Neural cell (in vitro differentiated cells): ENCODE data around the gene PTPN3. TPM values are rescaled to one million over a fixed set of nuclear protein-coding genes. Genes with fewer than 3 reads are reported as not detected.

ENCODE experiments used
- H2AFZ ChIP-seq: fragments of 200-600, 300-800 bp; sonication (generic), shearing (Covaris generic); 2 replicates; pipeline ENCODE4 v1.6.0; 2014; ENCODE audit warnings: low read depth, mild to moderate bottlenecking, antibody characterized with exemption, low read length, moderate library complexity
- H3F3A ChIP-seq: fragments of 200-600 bp; shearing (Covaris generic); 2 replicates; pipeline ENCODE4 v1.6.1; 2016; ENCODE audit warnings: mild to moderate bottlenecking, moderate library complexity, mixed read lengths, antibody characterized with exemption, low read length; ENCODE audit not compliant: insufficient read depth, poor library complexity, severe bottlenecking
- H3K27ac ChIP-seq: fragments of 200-600, 300-800 bp; sonication (generic), shearing (Covaris generic); 2 replicates; pipeline ENCODE4 v1.5.1; 2014; ENCODE audit warnings: mild to moderate bottlenecking, low read length, moderate library complexity
- H3K27me3 ChIP-seq: fragments of 300-800, 200-600 bp; sonication (generic), shearing (Covaris generic); 2 replicates; pipeline ENCODE4 v1.6.0; 2014; ENCODE audit warnings: mild to moderate bottlenecking, low read depth, low read length, moderate library complexity; ENCODE audit not compliant: insufficient read depth
- H3K36me3 ChIP-seq: fragments of 300-800, 200-600 bp; sonication (generic), shearing (Covaris generic); 2 replicates; pipeline ENCODE4 v1.5.1; 2014; ENCODE audit warnings: mild to moderate bottlenecking, antibody characterized with exemption, low read length, moderate library complexity; ENCODE audit not compliant: insufficient read depth
- H3K4me2 ChIP-seq: fragments of 300-800, 200-600 bp; sonication (generic), shearing (Covaris generic); 2 replicates; pipeline ENCODE4 v1.6.0; 2014; ENCODE audit warnings: mild to moderate bottlenecking, low read length
- H3K4me3 ChIP-seq: fragments of 300-800, 200-600 bp; sonication (generic), shearing (Covaris generic); 2 replicates; pipeline ENCODE4 v1.5.1; 2014; ENCODE audit warnings: mild to moderate bottlenecking, low read length, moderate library complexity
- H3K79me2 ChIP-seq: fragments of 200-600 bp; shearing (Covaris generic); replicated peaks from 2 replicates; pipeline ENCODE4 v1.6.0; 2014; ENCODE audit warnings: mild to moderate bottlenecking, low read length, moderate library complexity; ENCODE audit not compliant: insufficient read depth
- H3K9ac ChIP-seq: fragments of 300-800, 200-600 bp; sonication (generic), shearing (Covaris generic); 2 replicates; pipeline ENCODE4 v1.6.1; 2016; ENCODE audit warnings: mild to moderate bottlenecking, low read length, mixed read lengths
- H3K9me2 ChIP-seq: fragments of 200-600 bp; shearing (Covaris generic); 2 replicates; pipeline ENCODE4 v1.6.1; 2016; ENCODE audit warnings: mild to moderate bottlenecking, low read length, mixed read lengths; ENCODE audit not compliant: insufficient read depth
- H3K9me3 ChIP-seq: fragments of 200-600, 300-800 bp; sonication (generic), shearing (Covaris generic); 2 replicates; pipeline ENCODE4 v1.6.1; 2016; ENCODE audit warnings: mild to moderate bottlenecking, mixed run types, low read length, moderate library complexity, mixed read lengths
- H4K20me1 ChIP-seq: fragments of 200-600 bp; shearing (Covaris generic); 2 replicates; pipeline ENCODE4 v1.6.1; 2016; ENCODE audit warnings: mild to moderate bottlenecking, mixed run types; ENCODE audit not compliant: insufficient read depth
- CTCF ChIP-seq: fragments of 450-650 bp; IDR thresholded peaks from 2 replicates; pipeline ENCODE4 v1.5.1; 2014; ENCODE audit warnings: antibody characterized with exemption, mild to moderate bottlenecking, moderate library complexity; ENCODE audit not compliant: poor library complexity, severe bottlenecking
- EP300 ChIP-seq: fragments of 450-650 bp; conservative IDR thresholded peaks from 2 replicates; pipeline ENCODE4 v1.6.1; 2014; ENCODE audit warnings: antibody characterized with exemption, mild to moderate bottlenecking, moderate library complexity; ENCODE audit not compliant: poor library complexity, severe bottlenecking
- EZH2 ChIP-seq: fragments of 200-600, 300-800 bp; shearing (Covaris generic), sonication (generic); IDR thresholded peaks from 2 replicates; pipeline ENCODE4 v1.6.1; 2014; ENCODE audit warnings: antibody characterized with exemption, low read length, borderline replicate concordance, mild to moderate bottlenecking; ENCODE audit not compliant: insufficient read depth, poor library complexity, severe bottlenecking
- MXI1 ChIP-seq: fragments of 450-650 bp; conservative IDR thresholded peaks from 2 replicates; pipeline ENCODE4 v1.6.1; 2014; ENCODE audit warnings: antibody characterized with exemption, mild to moderate bottlenecking; ENCODE audit not compliant: poor library complexity, severe bottlenecking
- POLR2AphosphoS5 ChIP-seq: IDR thresholded peaks from 2 replicates; pipeline ENCODE4 v1.6.1; 2012
- RAD21 ChIP-seq: fragments of 450-650 bp; conservative IDR thresholded peaks from 2 replicates; pipeline ENCODE4 v1.6.1; 2014; ENCODE audit warnings: antibody characterized with exemption, mild to moderate bottlenecking, moderate library complexity
- REST ChIP-seq: IDR thresholded peaks from 2 replicates; pipeline ENCODE4 v1.6.1; 2012; ENCODE audit warnings: borderline replicate concordance
- SMC3 ChIP-seq: fragments of 450-650 bp; conservative IDR thresholded peaks from 2 replicates; pipeline ENCODE4 v1.6.1; 2014; ENCODE audit warnings: antibody characterized with exemption, mild to moderate bottlenecking, moderate library complexity; ENCODE audit not compliant: poor library complexity
- TAF1 ChIP-seq: IDR thresholded peaks from 2 replicates; pipeline ENCODE4 v1.6.1; 2012; ENCODE audit warnings: low read depth
- polyA plus RNA-seq: library from polyadenylated mRNA; depleted of rRNA; stranded (reverse); fragments of >200 nt; gene quantifications from 2 replicates; pipeline ENCODE4 v1.2.3, GENCODE V29; 2014

The PTPN3 gene
- polyA plus RNA-seq, 1 donor from 2014 or later = 3.8 TPM

- no peaks in the 10 kb centered on the region for H3K9me2 ChIP-seq
- H3F3A ChIP-seq = no peaks in the 10 kb centered on the region
- no peak overlapping the region for H3K4me2 ChIP-seq
- no peak for TF ChIP-seq CTCF
- no peak for TF ChIP-seq REST
- TF ChIP-seq EZH2 = no peak
- TF ChIP-seq SMC3 = no peak
- no peak for TF ChIP-seq TAF1
- no peak for TF ChIP-seq MXI1
- no peak for TF ChIP-seq EP300
- no peak for TF ChIP-seq POLR2AphosphoS5
- TF ChIP-seq RAD21 = no peak
- H3K9me3 ChIP-seq = no peaks in the 10 kb centered on the region
- no peak overlapping the region for H3K4me3 ChIP-seq
- H3K27me3 ChIP-seq = no peaks in the 10 kb centered on the region
- no peaks in the 10 kb centered on the region for H3K36me3 ChIP-seq
- no peaks in the 10 kb centered on the region for H4K20me1 ChIP-seq
- no peaks in the 10 kb centered on the region for H3K79me2 ChIP-seq
- H3K27ac ChIP-seq = no peak overlapping the region
- no peak overlapping the region for H2AFZ ChIP-seq
- H3K9ac ChIP-seq = no peak overlapping the region
These were observed 69.3 kb downstream of the PTPN3 start for GRCh38 chr9:109428854-109429253.

- Histone ChIP-seq H3K9me3 (no peaks in the 10 kb centered on the region), H3K4me2 (no peak overlapping the region), H3F3A (no peaks in the 10 kb centered on the region), H3K79me2 (no peaks in the 10 kb centered on the region), H3K9me2 (no peaks in the 10 kb centered on the region), H3K9ac (no peak overlapping the region), H3K27me3 (no peaks in the 10 kb centered on the region), H3K4me3 (no peak overlapping the region), H2AFZ (no peak overlapping the region), H4K20me1 (no peaks in the 10 kb centered on the region), H3K27ac (no peak overlapping the region), H3K36me3 (no peaks in the 10 kb centered on the region)
- TF ChIP-seq SMC3 (no peak), REST (no peak), MXI1 (no peak), POLR2AphosphoS5 (no peak), CTCF (no peak), EZH2 (no peak), EP300 (no peak), TAF1 (no peak), RAD21 (no peak)
These were observed 70.2 kb downstream of the PTPN3 start for GRCh38 chr9:109427886-109428285.
